Activated CD4-positive, alpha-beta T cell treated with anti-CD3 and anti-CD28 coated beads for 48 hours (primary cell): ENCODE data around the gene CFAP46.

Source experiments
- DNase-seq: peaks from one replicate; pipeline ENCODE4 v3.0.0-alpha.2; 2020

The CFAP46 gene

DNA sequence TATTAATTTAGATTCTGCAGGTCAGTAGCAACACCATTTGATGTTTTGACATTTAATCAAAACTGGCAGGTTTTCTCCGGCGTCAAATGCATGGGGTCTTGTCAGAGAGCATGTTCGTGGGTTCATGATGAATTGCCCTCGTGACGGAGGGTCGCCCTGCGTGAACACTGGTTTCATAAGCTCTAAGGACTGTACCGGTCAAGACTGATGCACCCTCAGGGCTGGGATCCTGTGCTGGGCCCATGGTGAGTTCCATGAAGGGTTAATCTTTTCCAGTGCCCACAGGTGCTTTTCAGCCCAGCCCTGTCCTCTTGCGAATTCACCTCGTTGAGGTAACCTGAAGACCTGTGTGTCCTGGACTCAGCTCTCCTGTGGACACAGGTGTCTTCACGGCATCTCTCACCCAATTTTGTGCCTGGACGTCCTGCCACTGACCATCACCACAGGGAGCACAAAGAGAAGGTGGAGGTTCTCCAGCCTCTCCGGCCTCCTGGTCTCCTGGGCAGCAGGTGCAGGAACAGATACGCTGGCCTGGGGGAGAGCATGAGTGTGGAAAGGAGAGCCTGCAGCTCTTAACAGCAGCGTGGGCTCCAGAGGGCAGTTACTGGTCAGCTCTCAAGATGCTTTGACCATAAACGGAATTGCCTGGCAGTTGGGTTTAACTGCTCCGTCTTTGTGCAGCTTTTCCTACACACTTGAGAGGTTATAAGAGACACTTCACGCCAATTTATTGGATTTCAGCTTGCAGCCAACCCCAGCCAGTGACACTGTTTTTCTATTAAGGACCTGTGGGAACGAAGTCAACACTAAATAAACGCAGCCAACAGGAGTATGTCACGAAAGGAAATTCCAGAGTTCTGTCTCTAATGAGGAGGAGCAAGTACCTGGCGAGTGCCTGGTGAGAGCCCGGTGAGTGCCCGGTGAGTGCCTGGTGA lies 37.4 kb upstream of the CFAP46 start:
- no peak for DNase-seq

DNA sequence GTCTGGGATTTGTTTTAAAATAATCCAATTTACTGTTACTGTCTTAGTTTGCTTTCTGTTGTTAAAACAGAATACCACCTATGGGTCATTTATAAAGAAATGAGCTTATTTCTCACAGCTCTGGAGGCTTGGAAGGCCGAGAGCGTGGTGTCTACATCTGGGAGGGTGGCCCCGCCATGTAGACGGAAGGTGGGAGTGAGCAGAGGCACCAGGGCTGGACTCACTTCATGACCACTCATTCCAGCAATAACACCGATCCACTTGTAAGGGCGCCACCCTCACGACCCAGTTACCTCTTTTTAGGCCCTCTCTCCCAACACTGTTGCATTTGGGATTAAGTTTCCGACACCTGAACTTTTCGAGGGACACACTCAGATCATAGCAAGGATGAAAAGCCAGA lies 36.2 kb upstream of the CFAP46 start:
- DNase-seq = no peak

DNA sequence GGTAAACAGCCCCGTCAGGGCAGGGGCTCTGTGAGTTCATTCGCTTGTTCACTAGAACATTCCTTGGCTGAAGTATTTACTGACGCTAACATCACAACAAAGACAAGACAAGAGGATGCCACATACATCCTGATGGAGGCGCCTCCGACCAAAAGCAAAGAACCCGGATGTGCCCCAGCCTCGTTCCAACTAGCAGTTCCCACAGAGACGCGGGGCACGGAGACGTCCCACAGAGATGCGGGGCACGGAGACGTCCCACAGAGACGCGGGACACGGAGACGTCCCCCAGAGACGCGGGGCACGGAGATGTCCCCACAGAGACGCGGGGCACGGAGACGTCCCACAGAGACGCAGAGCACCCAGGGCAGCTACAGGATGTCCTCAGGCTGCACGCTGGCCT lies 35.4 kb upstream of the CFAP46 start:
- DNase-seq = no peak

DNA sequence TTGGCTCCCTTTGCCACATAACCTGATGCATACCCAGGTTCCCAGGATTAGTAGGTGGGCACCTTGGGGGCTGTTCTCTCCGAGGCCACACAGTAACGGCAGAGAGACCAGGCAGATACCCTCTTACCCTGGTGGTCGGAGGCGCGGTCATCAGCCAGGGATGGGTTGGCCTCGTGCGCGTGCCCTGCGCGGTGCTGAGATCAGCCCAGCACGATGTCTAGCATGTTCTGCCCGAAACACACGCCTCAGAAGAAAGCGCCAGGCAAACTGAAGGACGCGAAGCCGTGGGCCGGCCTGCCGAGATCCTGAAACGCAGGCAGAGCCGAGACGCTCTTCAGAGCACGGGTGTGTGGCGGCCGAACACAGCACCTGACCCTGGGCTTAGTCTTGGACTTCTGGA lies 34.7 kb upstream of the CFAP46 start:
- DNase-seq = no peak

DNA sequence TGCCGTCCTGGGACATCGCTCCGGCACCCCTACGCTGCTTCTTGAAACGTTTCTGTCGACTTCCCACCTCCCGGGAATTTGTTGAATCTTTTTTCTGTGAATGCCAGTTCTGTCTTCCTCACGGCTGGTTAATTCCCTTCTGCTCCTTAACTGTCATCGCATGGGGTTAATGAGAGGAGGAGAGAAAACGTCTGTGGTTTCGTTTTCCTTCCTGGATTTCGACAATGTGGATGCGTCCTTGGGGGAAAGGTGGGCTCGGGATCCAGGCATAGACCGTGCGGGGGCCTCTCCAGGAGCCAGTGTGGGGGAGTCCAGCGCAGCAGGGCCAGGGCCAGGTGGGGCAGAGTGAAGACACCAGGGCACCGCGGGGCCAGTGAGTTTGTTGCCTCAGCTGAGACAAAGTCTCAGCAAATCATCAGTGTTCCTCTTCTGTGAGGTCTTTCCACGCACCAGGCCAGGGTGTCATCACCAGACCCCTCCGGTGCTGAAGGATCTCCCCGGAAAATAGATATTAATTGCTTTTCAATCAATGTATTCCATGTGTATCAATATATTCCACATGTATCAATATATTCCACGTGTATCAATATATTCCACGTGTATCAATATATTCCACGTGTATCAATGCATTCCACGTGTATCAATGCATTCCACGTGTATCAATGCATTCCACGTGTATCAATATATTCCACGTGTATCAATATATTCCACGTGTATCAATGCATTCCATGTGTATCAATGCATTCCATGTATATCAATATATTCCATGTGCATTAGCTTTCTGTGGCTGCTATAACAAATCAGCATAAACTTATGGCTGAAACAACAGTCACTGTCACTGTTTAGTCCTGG lies 33.7 kb upstream of the CFAP46 start:
- no peak for DNase-seq

DNA sequence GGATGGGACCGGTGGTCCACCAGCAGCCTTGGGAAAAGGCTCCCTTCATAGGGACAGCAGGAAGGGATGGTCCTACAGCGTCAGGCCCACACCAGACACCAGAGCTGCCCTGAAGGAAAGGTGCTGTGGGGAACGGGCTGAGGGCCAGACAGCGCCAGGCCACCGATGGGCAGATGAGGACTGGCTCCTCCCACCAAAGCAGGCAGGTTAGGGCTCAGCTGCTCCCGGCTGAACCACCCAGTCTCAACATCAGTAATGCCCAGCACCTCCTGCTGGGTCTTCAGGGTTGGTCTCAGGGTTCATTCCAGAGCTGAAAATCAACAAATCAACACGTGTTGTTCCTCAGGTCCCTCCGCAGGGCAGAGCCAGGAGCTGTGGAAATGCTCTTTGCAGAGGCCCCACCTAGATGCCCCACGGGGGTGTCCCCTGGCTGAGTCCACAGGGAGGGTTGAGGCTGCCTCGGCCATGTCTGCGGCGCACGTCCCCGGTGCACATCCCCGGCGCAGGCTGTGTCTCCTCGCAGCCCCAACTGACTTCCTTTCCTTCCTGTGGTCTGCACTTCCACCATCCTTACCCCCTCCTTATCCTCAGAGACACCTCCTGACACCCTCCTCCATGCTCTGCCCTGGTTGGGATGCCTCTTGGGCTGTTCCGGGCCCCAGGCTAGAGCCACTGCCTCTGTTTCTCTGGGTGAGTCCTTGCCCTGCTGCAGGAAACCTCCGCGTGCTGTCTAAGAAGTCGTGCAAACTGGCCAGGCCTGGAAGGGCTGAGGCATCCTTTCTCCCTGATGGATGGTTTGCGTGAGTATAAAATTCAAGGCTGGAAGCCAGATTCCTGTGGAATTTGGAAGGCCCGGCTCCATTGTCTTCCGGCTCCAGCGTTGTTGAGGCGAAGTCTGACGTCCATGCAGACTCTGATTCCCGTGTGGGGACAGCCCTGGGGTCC lies 32.8 kb upstream of the CFAP46 start:
- DNase-seq = no peak

DNA sequence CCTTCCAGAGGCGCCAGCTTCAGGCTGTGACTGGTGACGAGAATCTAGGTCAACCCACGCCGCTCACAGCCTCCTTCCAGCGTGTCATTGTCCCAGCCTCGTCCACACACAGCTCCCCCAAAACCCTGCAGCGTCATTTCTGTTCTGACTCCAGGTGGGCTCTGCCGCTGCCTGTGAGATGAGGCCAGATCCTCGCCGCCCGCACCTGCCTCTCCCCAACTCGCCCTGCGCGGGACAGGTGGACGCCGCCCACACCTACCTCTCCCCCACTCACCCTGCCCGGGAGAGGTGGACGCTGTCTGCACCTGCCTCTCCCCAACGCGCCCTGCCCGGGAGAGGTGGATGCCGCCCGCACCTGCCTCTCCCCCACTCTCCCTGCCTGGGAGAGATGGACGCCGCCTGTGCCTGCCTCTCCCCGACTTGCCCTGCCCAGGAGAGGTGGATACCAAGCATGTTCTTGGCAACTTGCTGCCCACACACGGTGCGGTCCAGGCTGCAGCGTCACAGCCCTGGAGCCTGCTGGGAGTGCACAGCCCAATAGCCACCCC lies 32.0 kb upstream of the CFAP46 start:
- DNase-seq = no peak

DNA sequence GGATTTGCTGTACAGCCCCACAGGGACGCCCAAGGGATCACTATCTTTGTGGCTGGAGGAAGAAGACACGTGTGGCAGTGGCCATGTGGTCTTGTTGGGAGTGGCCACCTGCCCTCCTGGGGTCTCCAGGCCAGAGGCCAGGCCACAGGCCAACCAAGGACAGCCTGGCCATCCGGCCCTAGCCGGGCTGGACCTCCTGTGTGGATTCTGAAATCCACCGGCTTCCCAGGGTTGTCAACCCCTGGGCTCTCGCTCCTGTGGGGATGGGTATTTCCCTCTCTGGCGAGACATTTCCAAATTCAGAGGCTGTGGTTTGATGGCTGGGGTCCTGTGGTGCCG lies 31.5 kb upstream of the CFAP46 start:
- no peak for DNase-seq

DNA sequence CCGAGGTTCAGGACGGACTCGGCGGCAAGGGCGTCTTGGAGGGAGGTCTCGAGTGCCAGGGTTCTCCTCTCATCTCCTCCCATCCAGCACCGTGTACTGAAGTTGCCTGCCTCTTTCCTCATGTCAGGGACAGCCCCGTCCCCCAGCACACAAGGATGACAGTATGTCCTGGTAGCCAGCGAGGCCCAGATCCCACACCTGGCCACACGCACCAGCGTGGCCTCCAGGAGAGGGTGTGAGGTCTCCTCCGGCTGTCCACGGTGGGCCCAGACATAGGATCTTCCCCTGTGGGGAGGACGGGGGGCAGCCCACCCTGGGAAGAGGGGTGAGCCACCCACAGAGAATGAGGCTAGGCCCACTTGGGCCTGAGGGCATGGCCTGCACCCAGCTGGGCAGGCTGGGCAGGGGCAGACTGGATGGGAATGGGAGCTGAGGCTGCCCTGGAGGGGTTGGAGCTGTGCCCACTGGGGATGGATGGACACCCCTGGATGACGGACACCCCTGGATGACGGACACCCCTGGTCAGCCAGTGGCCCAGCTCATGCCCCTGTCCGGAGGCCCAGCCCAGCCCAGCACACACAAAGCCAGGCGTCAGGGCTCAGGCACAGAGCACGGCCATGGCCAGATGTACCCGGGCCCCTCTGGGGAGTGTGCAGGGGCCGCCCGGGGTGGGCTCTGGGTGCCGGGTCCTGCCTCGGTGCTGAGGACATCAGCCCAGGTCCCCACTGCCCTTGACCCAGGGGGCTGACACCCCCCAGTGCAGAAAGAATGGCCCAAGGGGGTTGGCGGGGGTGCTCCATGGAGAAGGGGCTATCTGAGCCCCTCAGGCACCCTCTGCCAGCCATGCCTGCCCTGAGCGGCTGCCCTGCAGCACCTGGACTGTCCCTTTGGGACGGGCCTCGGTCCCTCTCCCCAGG lies 30.9 kb upstream of the CFAP46 start:
- no peak for DNase-seq

DNA sequence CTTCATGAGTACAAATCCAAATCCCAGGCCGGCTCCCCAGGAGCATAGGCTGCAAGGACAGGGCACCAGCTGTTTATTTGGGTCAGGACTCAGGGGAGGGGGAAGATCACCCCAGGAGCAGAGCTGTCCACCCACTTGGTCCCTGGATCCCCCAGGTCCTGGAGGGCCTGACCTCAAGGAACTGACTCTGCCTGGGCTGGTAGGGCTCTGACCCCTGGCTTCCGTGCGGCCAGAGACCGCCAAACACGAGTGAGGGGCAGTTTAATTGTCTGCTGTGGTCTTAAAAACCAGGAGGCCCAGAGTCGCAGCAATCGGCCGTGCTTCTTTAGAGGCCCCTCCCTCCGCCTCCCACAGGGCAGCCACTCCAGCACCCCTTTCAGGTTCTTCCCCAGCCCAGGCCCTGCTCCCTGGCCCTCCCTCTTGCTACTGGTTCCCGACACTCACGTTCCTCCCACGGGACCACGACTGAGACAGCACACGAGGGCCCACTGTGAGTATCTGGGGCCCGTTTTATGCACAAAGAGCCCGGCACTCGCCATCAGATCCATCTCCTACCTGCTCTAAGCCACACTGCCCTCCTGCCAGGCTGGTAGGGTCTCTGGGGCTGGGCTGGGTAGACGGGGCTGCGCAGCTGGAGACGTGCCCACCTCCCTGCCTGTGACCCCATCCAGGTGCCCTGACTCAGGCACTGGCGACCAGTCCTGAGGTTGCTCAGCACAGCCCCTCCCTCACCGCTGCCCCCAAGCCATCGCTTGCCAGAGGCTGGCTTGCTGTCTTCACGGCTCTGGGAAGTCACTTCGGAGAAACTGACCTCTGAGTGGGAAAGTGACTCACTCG lies 30.0 kb upstream of the CFAP46 start:
- no peak for DNase-seq

DNA sequence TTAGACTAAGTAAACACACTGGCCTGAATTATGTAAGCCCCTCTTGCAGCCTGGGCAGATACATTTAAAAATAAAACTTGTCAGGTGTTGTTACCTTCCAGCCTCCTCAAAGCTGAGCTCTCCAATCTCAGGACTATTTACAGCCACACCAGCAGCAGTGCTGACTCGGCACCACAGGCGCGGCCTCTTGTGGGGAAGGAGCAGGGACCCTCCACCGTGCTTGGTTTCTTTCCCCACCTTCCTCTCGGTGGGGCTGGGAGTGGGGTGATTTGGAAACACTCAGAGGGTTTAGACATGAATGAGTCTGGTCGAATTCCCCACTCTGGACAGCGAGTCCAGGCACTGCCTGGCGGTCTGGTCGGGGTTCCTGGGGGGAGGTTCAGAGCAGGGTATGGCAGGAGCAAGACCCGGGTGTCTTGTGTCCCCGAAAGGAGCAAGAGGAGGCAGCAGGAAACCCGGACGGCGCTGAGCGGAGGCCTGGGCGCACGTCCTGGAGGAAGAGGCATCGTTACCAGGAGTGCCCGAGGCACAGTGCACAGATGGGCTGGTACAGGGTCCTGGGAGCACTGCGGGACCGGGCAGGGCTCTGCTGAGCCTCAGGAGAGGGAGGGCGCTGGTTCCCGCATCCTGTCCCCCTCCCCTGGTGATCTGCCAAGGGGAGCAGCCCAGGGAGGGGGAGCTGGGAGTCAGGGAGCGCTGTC lies 29.2 kb upstream of the CFAP46 start:
- no peak for DNase-seq

DNA sequence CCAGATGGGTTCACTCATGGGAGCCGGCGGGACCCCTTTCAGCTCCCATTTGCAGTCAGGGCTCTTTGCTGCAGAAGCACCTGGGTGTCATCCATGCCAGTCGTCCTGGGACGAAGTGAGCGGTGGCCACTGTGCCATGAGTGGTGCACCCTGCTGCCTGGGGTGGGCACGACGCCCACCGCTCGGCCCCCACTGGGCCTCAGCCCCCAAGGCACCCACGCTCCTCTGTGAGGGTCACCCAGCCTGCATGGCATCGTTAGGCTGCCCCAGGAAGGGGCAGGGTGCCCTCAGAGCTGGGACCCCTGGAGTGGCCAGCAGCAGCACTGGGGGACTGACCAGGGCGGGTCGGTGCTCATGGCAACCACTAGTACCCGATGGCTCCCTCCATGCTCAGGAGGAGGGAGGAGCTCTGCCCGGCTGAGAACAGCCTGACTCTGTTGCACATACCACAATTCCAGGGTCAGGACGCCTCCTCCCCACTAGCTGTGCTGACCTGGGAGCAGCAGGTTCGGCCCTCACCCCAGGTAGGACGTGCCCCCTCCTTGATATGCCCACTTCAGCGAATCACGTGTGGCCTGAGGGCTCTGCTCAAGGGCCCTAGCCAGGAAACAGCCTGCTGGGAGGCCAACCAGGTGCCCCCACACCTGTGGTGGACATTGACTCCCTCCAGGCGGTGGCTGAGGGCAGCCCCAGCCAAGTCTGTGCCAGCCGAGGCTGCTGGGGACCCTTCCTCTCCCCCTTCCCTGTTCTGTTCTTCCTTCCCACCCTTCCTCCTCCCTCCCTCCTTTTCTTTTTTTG lies 28.5 kb upstream of the CFAP46 start:
- no peak for DNase-seq

DNA sequence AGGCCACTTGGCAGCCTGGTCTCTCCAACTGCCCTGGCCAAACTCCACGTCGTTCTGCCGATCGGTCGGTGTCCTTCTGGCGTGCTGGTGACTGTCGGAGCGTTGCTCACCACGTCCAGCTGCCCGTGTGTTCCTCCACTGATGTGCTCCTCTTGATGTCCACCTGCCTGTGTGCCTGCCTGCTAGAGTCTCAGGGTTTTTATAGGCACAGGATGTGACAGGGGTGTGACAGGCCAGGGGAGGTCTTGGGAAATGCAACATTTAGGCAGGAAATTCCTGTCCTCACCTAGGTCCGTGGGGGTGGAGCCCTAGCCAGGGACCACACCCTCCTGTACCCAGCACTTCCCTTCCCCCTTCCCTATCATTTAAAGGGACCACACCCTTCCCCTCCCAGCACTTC lies 25.2 kb upstream of the CFAP46 start:
- no peak for DNase-seq

DNA sequence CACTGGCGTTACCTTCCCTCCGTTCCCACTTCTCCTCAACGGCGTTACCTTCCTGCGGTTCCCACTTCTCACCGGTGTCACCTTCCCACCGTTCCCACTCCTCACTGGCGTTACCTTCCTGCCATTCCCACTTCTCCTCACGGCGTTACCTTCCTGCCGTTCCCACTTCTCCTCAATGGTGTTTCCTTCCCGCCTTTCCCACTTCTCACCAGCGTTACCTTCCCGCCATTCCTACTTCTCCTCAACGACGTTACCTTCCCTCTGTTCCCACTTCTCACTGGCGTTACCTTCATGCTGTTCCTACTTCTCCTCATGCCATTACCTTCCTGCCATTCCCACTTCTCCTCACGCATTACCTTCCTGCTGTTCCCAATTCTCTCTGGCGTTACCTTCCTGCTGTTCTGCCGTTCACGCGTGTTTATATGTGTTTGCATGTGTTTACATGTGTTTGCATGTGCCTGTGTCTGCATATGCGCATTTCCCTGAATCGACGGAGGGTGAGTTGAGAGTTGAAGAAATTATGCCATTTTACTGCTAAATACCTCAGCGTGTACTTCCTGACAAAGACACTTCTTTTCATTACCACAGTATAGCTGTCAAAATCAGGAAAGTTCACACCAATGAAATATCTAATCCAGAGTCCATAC lies 23.2 kb upstream of the CFAP46 start:
- no peak for DNase-seq

DNA sequence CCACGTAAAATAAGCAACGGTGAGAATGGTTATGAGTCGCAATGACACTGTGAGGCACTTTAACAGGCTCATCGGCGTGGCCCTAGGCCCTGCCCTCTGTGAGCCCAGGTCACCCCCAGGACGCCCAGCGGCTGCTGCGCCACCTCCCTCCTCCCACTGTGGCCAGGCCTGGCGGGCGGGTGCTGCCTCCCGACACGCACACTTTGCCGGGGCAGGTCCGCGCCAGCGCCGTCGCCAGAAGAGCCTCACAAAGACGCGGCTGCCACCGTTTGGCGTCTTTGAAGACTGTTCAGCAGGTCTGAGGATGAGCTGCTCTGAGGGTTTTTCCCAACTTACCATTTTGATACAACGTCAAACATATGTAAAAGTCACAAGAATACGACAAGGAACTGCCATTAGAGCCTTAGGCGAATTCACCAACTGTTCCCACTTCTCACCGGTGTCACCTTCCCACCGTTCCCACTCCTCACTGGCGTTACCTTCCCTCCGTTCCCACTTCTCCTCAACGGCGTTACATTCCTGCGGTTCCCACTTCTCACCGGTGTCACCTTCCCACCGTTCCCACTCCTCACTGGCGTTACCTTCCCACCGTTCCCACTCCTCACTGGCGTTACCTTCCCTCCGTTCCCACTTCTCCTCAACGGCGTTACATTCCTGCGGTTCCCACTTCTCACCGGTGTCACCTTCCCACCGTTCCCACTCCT lies 22.5 kb upstream of the CFAP46 start:
- peak; percentile 41 for DNase-seq

DNA sequence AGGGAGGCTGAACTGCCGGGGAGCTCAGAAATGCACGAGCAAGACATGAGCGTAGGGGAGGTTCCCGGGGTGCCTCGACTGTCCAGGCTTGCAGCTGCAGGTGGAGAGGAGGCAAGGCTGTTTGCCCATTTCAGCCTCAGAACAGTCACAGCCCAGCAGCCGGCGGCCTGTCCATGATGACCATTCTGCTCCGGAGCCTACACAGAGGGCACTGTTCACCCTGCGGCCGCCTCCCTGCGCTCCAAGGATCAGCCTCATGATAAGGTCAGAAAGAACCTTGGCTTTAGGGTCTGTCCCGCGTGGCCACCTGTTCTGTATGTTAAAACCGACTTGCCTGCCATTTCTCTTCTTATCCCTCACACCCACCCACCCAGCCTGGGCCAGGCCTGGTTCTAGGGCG lies 21.9 kb upstream of the CFAP46 start:
- no peak for DNase-seq

DNA sequence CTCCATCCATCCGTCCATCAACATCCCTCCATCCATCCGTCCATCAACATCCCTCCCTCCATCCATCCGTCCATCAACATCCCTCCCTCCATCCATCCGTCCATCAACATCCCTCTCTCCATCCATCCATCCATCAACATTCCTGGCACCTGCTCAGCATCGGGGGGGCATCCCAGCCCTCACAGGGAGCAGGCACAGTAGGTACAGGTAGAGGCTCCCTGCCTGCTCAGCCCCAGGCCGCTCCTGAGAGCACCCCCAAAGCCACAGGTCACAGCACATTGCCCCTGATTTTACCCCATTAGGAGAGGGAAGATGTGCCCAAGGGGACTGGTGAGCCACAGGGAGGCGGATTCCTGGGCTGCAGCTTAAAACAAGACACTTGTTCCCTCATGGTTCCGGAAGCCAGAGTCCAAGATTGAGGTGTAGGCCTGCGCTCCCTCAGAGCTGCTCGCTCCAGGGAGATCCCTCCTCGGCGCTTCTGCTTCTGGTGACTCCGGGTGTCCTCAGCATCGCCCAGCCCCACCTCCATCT lies 21.1 kb upstream of the CFAP46 start:
- DNase-seq = no peak
